SKM-1 treated with dmso at 0.1 percent for 144 hours (cell line): ENCODE measurements around the gene RANBP3.
"Not testable (repeated sequence)": the region's sequence is repeated elsewhere in the genome, so short reads cannot be mapped to it uniquely, and the experiment has no call there.

Experiments used
- DNase-seq: peaks from one replicate; lab custom pipeline; 2025; ENCODE audit not compliant: unreplicated experiment; lab: John Stamatoyannopoulos, UW

RANBP3 gene

DNA sequence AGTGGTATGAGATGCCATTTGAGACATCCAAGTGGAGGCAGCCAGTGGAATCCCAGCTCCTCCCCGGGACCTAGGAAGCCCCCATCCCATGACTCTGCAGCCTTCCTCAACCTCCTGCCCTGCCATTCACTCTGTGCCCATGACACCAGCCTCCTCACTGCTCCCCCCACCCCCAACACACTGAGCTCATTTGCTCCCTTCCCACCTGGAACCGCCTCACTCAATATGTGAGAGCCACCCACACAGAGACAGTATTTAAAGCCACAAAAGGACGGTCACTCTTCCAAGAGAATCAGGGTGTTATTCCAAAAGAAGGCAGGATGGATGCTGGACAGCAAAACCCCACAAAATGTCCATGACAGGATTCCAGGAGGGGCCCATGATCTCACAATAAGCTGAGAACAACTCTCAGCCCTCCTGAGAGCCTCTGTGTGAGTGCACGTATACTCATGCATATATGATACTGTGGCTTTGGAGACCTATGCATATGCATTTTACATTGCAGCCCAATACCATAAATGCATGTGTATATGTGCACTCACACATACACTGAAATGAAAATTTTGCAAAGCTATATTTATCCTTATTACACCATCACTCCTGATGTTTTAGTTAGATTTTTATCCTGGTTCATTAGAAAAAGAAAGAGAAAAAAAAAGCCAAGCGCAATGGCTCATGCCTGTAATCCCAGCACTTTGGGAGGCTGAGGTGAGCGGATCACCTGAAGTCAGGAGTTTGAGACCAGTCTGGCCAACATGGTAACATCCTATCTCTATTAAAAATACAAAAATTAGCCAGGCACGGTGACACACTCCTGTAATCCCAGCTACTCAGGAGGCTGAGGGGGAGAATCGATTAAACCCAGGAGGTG lies 10.8 kb upstream of the RANBP3 start:
- no peak for DNase-seq

DNA sequence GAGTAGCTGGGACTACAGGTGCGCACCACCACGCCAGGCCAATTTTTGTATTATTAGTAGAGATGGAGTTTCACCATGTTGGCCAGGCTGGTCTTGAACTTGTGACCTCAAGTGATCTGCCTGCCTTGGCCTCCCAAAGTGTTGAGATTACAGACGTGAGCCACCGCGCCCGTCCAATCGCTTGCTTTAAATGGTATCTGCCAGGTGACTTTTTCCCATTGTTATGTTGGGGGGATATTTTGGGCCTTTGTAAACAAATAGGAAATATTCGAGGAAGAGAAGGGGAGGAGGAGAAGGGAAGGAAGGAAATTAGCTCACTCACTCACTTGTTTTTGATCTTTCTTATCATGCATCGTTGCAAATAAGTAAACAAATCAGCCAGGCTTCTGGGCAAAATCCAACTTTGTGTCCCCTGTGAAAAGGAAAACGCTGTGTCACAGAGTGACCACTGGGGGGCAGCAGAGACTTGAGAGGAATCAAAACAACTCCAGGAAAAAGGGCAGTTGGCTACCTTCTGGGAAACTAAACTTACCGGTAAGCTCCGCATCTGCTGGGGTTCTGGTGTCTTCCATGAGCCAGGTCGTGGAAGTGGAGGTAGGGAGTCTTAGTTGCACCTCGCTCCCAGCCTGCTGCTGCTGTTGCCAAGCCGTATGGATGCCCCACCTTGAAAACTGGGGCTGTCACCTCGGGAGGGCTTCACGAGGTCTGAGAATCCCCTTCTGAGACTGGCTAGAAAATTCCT lies 9.3 kb upstream of the RANBP3 start:
- peak; percentile 59 for DNase-seq

- not testable (repeated sequence) for DNase-seq
These were observed 7.9 kb upstream of the RANBP3 start for GRCh38 chr19:5985837-5986236.

GRCh38 chr19:5985098-5985783 lies 7.3 kb upstream of the RANBP3 start:
- no peak for DNase-seq

DNA sequence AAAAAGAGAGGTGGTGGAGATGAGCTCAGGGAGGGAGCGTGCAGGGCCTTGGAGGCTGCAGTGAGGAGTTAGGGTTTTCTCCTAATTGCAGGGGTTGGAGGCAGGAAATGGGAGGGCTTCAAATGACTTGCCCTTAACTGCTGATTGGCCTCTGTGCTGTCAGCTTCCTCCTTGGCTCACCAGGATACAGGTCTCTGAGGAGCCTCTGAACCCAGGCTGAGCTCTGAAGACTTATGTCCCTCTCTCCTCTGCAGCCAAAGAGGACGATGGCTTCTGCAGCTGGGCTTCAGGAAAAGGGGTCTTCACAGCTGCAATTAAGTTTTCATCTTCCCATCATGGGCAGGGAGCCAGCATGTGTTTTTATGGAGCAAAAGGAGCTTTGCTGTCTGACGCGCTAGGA lies 6.7 kb upstream of the RANBP3 start:
- DNase-seq = no peak

- no peak for DNase-seq
These were observed 5.5 kb upstream of the RANBP3 start for GRCh38 chr19:5983367-5983955.

DNA sequence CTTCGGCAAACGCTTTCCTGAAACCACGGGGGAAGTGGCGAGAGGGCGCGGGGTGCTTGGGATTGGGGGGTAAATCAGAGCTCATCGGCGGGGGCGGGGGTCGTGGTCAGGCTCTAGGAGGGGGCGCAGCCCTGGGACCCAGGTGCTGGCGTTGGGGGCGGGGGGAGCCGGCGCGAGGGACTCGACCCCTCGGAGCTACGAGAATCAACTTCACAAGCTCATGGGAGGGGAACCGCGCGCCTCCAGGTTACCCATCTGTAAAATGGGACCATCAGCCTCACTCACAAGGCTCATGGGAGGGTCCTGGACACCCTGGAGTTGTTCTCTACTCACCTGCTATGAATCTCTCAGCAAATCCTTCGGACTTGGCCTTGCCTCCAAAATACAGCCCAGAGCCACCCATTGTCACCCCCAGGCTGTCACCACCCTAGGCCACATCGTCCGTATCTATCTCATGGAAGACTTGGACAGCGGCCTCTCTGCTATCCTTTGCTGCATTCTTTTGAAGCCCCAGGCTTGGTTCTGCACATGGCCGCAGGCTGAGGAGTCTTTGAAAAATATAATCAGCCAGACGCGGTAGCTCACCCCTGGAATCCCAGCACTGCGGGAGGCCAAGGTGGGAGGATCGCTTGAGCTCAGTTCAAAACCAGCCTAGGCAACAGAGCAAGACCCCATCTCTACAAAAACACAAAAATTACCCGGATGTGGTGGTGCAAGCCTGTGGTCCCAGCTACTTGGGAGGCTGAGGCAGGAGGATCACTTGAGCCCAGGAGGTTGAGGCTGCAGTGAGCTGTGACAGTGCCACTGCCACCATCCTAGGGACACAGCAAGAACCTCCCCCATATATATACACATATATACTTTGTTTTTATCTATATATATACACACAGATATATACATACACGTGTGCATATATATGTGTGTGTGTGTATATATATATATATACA lies 939 bp upstream of the RANBP3 start:
- DNase-seq = no peak

DNA sequence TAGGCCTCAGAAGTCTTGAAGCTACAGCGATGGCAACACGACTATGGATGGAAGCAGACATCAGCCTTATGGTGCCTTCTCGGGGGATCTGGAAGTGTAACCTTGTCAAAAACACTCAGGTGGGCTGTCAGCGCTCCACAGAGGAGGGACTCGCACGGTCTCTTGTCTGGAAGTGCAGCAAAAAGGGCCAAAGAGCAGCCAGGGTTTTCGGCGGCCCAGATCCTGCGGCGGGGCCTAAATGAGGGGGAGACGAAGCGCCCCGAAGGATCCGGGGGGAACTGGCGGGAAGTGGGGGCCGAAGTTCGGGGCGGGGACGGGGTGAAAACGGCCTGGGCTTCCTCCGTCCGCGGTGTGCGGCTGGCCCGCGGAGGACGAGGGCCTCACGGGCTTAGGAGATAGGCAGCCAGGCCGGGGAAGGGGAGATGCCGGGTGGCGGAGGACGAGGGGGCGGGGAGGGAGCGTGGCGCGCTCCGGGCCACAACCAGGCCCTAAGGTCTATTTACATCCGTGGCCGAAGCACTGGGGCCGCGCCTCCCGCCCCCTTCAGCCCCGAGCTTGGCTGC lies 637 bp downstream of the RANBP3 start:
- no peak for DNase-seq

GRCh38 chr19:5976768-5977167 lies 1.2 kb downstream of the RANBP3 start:
- no peak for DNase-seq

- no peak for DNase-seq
These were observed 2.6 kb downstream of the RANBP3 start for GRCh38 chr19:5975388-5975728.

- DNase-seq = no peak
These were observed 3.1 kb downstream of the RANBP3 start for GRCh38 chr19:5974721-5975387.

DNA sequence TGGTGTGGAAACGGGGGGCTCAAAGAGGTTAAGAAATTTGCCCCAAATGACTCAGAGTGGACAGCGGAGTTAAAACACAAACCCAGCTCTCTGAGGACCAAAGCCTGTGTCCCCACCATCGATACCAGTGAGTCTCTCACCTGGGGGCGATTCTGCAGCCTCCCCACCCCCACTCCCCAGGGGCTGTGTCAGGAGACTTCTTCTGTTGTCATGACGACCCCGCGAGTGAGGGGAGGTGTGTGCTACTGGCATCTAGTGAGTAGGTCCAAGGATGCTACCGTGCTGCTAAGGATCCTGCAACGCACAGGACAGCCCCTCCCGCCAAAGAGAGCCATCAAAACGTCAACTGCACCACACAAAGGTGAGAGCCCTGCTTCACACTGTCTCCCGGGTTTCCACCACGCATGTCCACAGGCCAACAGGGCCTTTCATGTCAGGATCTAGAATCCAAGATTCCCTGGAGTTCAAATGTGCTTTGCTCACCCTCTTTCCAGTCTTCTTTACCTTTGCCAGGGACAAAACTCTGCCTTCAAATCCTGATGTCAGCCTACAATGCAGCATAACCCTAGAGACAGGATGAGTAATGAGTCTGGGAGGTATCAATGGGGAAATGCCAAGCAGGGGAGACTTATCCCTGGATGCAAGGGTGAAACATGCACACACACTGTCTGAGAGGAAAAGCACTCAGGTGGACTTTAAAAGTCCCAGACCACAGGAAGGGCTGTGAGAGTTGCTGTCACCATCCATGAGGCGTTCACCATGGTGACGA lies 3.9 kb downstream of the RANBP3 start:
- DNase-seq = no peak

GRCh38 chr19:5973376-5973775 lies 4.6 kb downstream of the RANBP3 start:
- no peak for DNase-seq

DNA sequence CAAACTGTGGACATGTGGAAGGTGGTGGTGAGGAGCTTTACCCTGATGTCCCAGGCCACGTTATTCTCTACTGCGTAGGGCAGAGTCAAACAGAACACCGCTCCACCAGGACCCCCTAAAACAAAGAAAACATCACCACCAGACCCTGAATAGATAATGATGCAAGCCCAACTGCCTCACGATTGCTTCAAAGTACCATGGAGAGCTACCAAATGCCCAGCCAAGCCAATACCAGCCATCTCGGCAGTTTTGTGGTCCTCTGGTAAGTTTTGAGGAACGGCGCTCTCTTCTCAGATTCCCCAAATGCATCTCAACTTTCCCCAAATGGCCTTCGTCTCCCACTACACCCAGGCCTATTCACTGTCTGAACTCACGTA lies 5.6 kb downstream of the RANBP3 start:
- DNase-seq = no peak

DNA sequence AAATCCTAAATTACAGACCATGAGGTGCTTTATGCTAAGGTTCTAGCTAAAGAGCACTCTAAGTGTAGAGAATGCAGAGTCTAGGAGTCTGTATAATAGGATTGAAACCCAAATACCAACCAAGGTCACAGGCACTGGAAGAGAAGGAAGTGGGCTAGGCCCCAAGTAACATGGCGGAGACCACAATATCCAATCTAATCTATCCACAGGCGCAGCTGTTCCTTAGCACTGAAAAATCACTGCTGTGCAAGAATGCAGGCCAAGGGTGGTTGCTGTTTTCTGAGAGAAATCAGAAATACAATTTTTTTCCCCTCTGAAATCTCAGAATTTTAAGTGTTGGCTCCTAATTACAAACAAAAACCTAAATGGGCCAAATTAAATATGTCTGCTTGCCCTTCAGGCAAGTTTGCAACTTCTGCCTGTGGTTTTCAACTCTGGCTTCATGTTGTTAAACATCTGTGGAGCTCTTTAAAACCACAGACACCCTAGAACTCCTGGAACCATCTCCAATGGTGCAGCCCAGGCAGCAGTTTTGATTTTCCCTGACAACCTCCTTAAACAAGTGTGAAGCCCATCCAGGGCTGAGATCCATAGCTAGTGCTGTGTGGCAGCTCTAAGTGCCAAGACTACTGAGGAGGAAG lies 6.1 kb downstream of the RANBP3 start:
- DNase-seq = no peak

GRCh38 chr19:5969476-5969875 lies 8.5 kb downstream of the RANBP3 start:
- DNase-seq = no peak

- no peak for DNase-seq
These were observed 9.2 kb downstream of the RANBP3 start for GRCh38 chr19:5968431-5969373.
